ENCODE results near the gene CLIP3. TPM values are rescaled to one million over a fixed set of nuclear protein-coding genes. Genes with fewer than 3 reads are reported as not detected.

The CLIP3 gene
- total RNA-seq, 1 experiment from 2014 or later = 1.5 TPM

GRCh38 chr19:36047835-36048234, 15.2 kb upstream of the CLIP3 start:
- Histone ChIP-seq H3K27ac (ENCODE audit: low read depth, low read length) (no peak overlapping the region), H3K4me3 (replicated peaks in 1 of 2; ENCODE audit: low read depth in 1 of 2, low read length in 2 of 2) (no peak overlapping the region), H2AFZ (ENCODE audit: low read depth, low read length, poor library complexity, severe bottlenecking) (no peak overlapping the region), H3K9me3 (ENCODE audit: control insufficient read depth in 1 of 2, insufficient read depth in 1 of 2, low read depth in 1 of 2, low read length in 2 of 2) (no peaks in the 10 kb centered on the region), H3K36me3 (ENCODE audit: control insufficient read depth in 1 of 2, insufficient read depth in 2 of 2, low read length in 2 of 2) (no peaks in the 10 kb centered on the region), H3K4me1 (ENCODE audit: control insufficient read depth in 1 of 2, insufficient read depth in 2 of 2, low read length in 2 of 2) (peaks cover 3 to 18% of the 10 kb centered on the region in 2 experiments; a peak in 3 of 4 replicates), H3K4me2 (ENCODE audit: low read length) (no peak overlapping the region), H3K9me2 (ENCODE audit: insufficient read depth) (no peaks in the 10 kb centered on the region), H3K9ac (ENCODE audit: low read length) (no peak overlapping the region), H3K79me2 (ENCODE audit: insufficient read depth, low read length) (no peaks in the 10 kb centered on the region), H4K20me1 (ENCODE audit: insufficient read depth) (no peaks in the 10 kb centered on the region), H3K27me3 (ENCODE audit: insufficient read depth, low read length) (no peaks in the 10 kb centered on the region)
- BruUV-seq (replicated peaks) = no TSS peak
- TF ChIP-seq RAD21 (IDR thresholded peaks at IDR 0.05; ENCODE audit: low read depth) = no peak
- no peak for TF ChIP-seq ELF1 (IDR thresholded peaks at IDR 0.05; ENCODE audit: borderline replicate concordance, low read depth)
- no peak for TF ChIP-seq CEBPB (IDR thresholded peaks at IDR 0.05; ENCODE audit: low read depth)
- no peak for TF ChIP-seq CBX3 (IDR thresholded peaks at IDR 0.05; ENCODE audit: low read depth)
- no peak for TF ChIP-seq ATF3 (IDR thresholded peaks at IDR 0.05)
- TF ChIP-seq YY1 (IDR thresholded peaks at IDR 0.05; ENCODE audit: extremely low read depth, insufficient replicate concordance, low read depth, low read length) = no peak
- no peak for TF ChIP-seq ZBTB33 (IDR thresholded peaks at IDR 0.05; ENCODE audit: extremely low read depth, insufficient replicate concordance, low read length)
- TF ChIP-seq EZH2phosphoT487 (IDR thresholded peaks at IDR 0.05; ENCODE audit: borderline replicate concordance) = no peak
- no peak for TF ChIP-seq SIN3A (IDR thresholded peaks at IDR 0.05; ENCODE audit: low read depth)
- TF ChIP-seq POLR2A (IDR thresholded peaks at IDR 0.05; ENCODE audit: borderline replicate concordance, extremely low read depth, insufficient read depth, insufficient read length) = no peak
- TF ChIP-seq CTCF (IDR thresholded peaks at IDR 0.05 in 2 of 3, conservative IDR thresholded peaks at IDR 0.05 in 1 of 3; ENCODE audit: borderline replicate concordance in 1 of 3, insufficient read depth in 1 of 3, low read depth in 2 of 3, low read length in 2 of 3) = no peak
- intact Hi-C loops (cut with micrococcal nuclease) = no loop called here
- CTCF ChIA-PET = no interaction called here
- POLR2A ChIA-PET = no interaction called here
- no peak for DNase-seq (ENCODE audit: low read depth, low spot score)
- ATAC-seq = no peak
- RAD21 ChIA-PET (ENCODE audit: low non-redundant PET in 1 of 2, low total read pairs in 2 of 2, uncharacterized antibody in 2 of 2, unreplicated experiment in 2 of 2) = no interaction called here

Measured in HCT116 (cell line).